ENCODE measurements around the gene FGF14. TPM values are rescaled to one million over a fixed set of nuclear protein-coding genes. Genes with fewer than 3 reads are reported as not detected.

The FGF14 gene
- total RNA-seq, 1 donor from 2014 or later: 0.52 TPM

- peaks cover 0 to 4% (median 3%) of the 10 kb centered on the region in 3 donors for H3K9me3 ChIP-seq (ENCODE audit: control insufficient read depth in 3 of 3, low read length in 3 of 3)
- H3K27me3 ChIP-seq (ENCODE audit: control insufficient read depth in 3 of 3, insufficient read depth in 3 of 3, low read length in 3 of 3): no peaks in the 10 kb centered on the region
- H3K4me3 ChIP-seq (ENCODE audit: low read length in 3 of 3): no peak overlapping the region
- H3K9ac ChIP-seq (ENCODE audit: low read depth in 1 of 3, low read length in 3 of 3): no peak overlapping the region
- H3K27ac ChIP-seq (ENCODE audit: low read depth, low read length): no peak overlapping the region
- H3K4me1 ChIP-seq (ENCODE audit: control insufficient read depth in 3 of 3, insufficient read depth in 3 of 3, low read length in 3 of 3): no peaks in the 10 kb centered on the region
- H3K36me3 ChIP-seq (ENCODE audit: control insufficient read depth in 3 of 3, insufficient read depth in 3 of 3, low read length in 3 of 3): no peaks in the 10 kb centered on the region
These were observed 568.2 kb downstream of the FGF14 start for GRCh38 chr13:101833671-101834070.

GRCh38 chr13:101830035-101830434, 571.8 kb downstream of the FGF14 start:
- Histone ChIP-seq H3K9ac (ENCODE audit: low read depth in 1 of 3, low read length in 3 of 3) (no peak overlapping the region), H3K27ac (ENCODE audit: low read depth, low read length) (no peak overlapping the region), H3K4me1 (ENCODE audit: control insufficient read depth in 3 of 3, insufficient read depth in 3 of 3, low read length in 3 of 3) (no peaks in the 10 kb centered on the region), H3K27me3 (ENCODE audit: control insufficient read depth in 3 of 3, insufficient read depth in 3 of 3, low read length in 3 of 3) (no peaks in the 10 kb centered on the region), H3K36me3 (ENCODE audit: control insufficient read depth in 3 of 3, insufficient read depth in 3 of 3, low read length in 3 of 3) (no peaks in the 10 kb centered on the region), H3K9me3 (ENCODE audit: control insufficient read depth in 3 of 3, low read length in 3 of 3) (peaks cover 0 to 4% (median 3%) of the 10 kb centered on the region in 3 donors), H3K4me3 (ENCODE audit: low read length in 3 of 3) (no peak overlapping the region)

GRCh38 chr13:101829484-101829883, 572.4 kb downstream of the FGF14 start:
- H3K4me3 ChIP-seq (ENCODE audit: low read length in 3 of 3): no peak overlapping the region

GRCh38 chr13:101828119-101828518, 573.7 kb downstream of the FGF14 start:
- Histone ChIP-seq H3K9ac (ENCODE audit: low read depth in 1 of 3, low read length in 3 of 3) (no peak overlapping the region), H3K36me3 (ENCODE audit: control insufficient read depth in 3 of 3, insufficient read depth in 3 of 3, low read length in 3 of 3) (no peaks in the 10 kb centered on the region), H3K9me3 (ENCODE audit: control insufficient read depth in 3 of 3, low read length in 3 of 3) (peaks cover 0 to 4% (median 3%) of the 10 kb centered on the region in 3 donors), H3K4me1 (ENCODE audit: control insufficient read depth in 3 of 3, insufficient read depth in 3 of 3, low read length in 3 of 3) (no peaks in the 10 kb centered on the region), H3K27ac (ENCODE audit: low read depth, low read length) (no peak overlapping the region), H3K4me3 (ENCODE audit: low read length in 3 of 3) (no peak overlapping the region), H3K27me3 (ENCODE audit: control insufficient read depth in 3 of 3, insufficient read depth in 3 of 3, low read length in 3 of 3) (no peaks in the 10 kb centered on the region)

More at GRCh38 chr13:101829484-101829883, 572.4 kb downstream of the FGF14 start:
- Histone ChIP-seq H3K27me3 (ENCODE audit: control insufficient read depth in 3 of 3, insufficient read depth in 3 of 3, low read length in 3 of 3) (no peaks in the 10 kb centered on the region), H3K9me3 (ENCODE audit: control insufficient read depth in 3 of 3, low read length in 3 of 3) (peaks cover 0 to 4% (median 3%) of the 10 kb centered on the region in 3 donors), H3K9ac (ENCODE audit: low read depth in 1 of 3, low read length in 3 of 3) (no peak overlapping the region), H3K4me1 (ENCODE audit: control insufficient read depth in 3 of 3, insufficient read depth in 3 of 3, low read length in 3 of 3) (no peaks in the 10 kb centered on the region), H3K36me3 (ENCODE audit: control insufficient read depth in 3 of 3, insufficient read depth in 3 of 3, low read length in 3 of 3) (no peaks in the 10 kb centered on the region), H3K27ac (ENCODE audit: low read depth, low read length) (no peak overlapping the region)

- no peak overlapping the region for H3K4me3 ChIP-seq (ENCODE audit: low read length in 3 of 3)
- H3K9me3 ChIP-seq (ENCODE audit: control insufficient read depth in 3 of 3, low read length in 3 of 3): no peaks in the 10 kb centered on the region
- no peaks in the 10 kb centered on the region for H3K4me1 ChIP-seq (ENCODE audit: control insufficient read depth in 3 of 3, insufficient read depth in 3 of 3, low read length in 3 of 3)
- no peak overlapping the region for H3K9ac ChIP-seq (ENCODE audit: low read depth in 1 of 3, low read length in 3 of 3)
- no peak overlapping the region for H3K27ac ChIP-seq (ENCODE audit: low read depth, low read length)
- no peaks in the 10 kb centered on the region for H3K36me3 ChIP-seq (ENCODE audit: control insufficient read depth in 3 of 3, insufficient read depth in 3 of 3, low read length in 3 of 3)
- no peaks in the 10 kb centered on the region for H3K27me3 ChIP-seq (ENCODE audit: control insufficient read depth in 3 of 3, insufficient read depth in 3 of 3, low read length in 3 of 3)
These were observed 584.0 kb downstream of the FGF14 start for GRCh38 chr13:101817898-101818297.

GRCh38 chr13:101811881-101812280, 590.0 kb downstream of the FGF14 start:
- Histone ChIP-seq H3K27me3 (ENCODE audit: control insufficient read depth in 3 of 3, insufficient read depth in 3 of 3, low read length in 3 of 3) (no peaks in the 10 kb centered on the region), H3K9me3 (ENCODE audit: control insufficient read depth in 3 of 3, low read length in 3 of 3) (no peaks in the 10 kb centered on the region), H3K27ac (ENCODE audit: low read depth, low read length) (no peak overlapping the region), H3K4me1 (ENCODE audit: control insufficient read depth in 3 of 3, insufficient read depth in 3 of 3, low read length in 3 of 3) (no peaks in the 10 kb centered on the region), H3K36me3 (ENCODE audit: control insufficient read depth in 3 of 3, insufficient read depth in 3 of 3, low read length in 3 of 3) (no peaks in the 10 kb centered on the region), H3K9ac (ENCODE audit: low read depth in 1 of 3, low read length in 3 of 3) (no peak overlapping the region), H3K4me3 (ENCODE audit: low read length in 3 of 3) (no peak overlapping the region)

- H3K9ac ChIP-seq (ENCODE audit: low read depth in 1 of 3, low read length in 3 of 3): no peak overlapping the region
- no peaks in the 10 kb centered on the region for H3K27me3 ChIP-seq (ENCODE audit: control insufficient read depth in 3 of 3, insufficient read depth in 3 of 3, low read length in 3 of 3)
- H3K36me3 ChIP-seq (ENCODE audit: control insufficient read depth in 3 of 3, insufficient read depth in 3 of 3, low read length in 3 of 3): no peaks in the 10 kb centered on the region
- H3K4me1 ChIP-seq (ENCODE audit: control insufficient read depth in 3 of 3, insufficient read depth in 3 of 3, low read length in 3 of 3): no peaks in the 10 kb centered on the region
- H3K4me3 ChIP-seq (ENCODE audit: low read length in 3 of 3): no peak overlapping the region
- no peak overlapping the region for H3K27ac ChIP-seq (ENCODE audit: low read depth, low read length)
- no peaks in the 10 kb centered on the region for H3K9me3 ChIP-seq (ENCODE audit: control insufficient read depth in 3 of 3, low read length in 3 of 3)
These were observed 590.5 kb downstream of the FGF14 start for GRCh38 chr13:101811284-101811839.

GRCh38 chr13:101799196-101799595, 602.7 kb downstream of the FGF14 start:
- Histone ChIP-seq H3K4me1 (ENCODE audit: control insufficient read depth in 3 of 3, insufficient read depth in 3 of 3, low read length in 3 of 3) (no peaks in the 10 kb centered on the region), H3K9ac (ENCODE audit: low read depth in 1 of 3, low read length in 3 of 3) (no peak overlapping the region), H3K36me3 (ENCODE audit: control insufficient read depth in 3 of 3, insufficient read depth in 3 of 3, low read length in 3 of 3) (no peaks in the 10 kb centered on the region), H3K9me3 (ENCODE audit: control insufficient read depth in 3 of 3, low read length in 3 of 3) (no peaks in the 10 kb centered on the region), H3K27ac (ENCODE audit: low read depth, low read length) (no peak overlapping the region), H3K27me3 (ENCODE audit: control insufficient read depth in 3 of 3, insufficient read depth in 3 of 3, low read length in 3 of 3) (no peaks in the 10 kb centered on the region), H3K4me3 (ENCODE audit: low read length in 3 of 3) (no peak overlapping the region)

GRCh38 chr13:101798437-101798836, 603.4 kb downstream of the FGF14 start:
- Histone ChIP-seq H3K9me3 (ENCODE audit: control insufficient read depth in 3 of 3, low read length in 3 of 3) (no peaks in the 10 kb centered on the region), H3K4me3 (ENCODE audit: low read length in 3 of 3) (no peak overlapping the region), H3K36me3 (ENCODE audit: control insufficient read depth in 3 of 3, insufficient read depth in 3 of 3, low read length in 3 of 3) (no peaks in the 10 kb centered on the region), H3K9ac (ENCODE audit: low read depth in 1 of 3, low read length in 3 of 3) (no peak overlapping the region), H3K27me3 (ENCODE audit: control insufficient read depth in 3 of 3, insufficient read depth in 3 of 3, low read length in 3 of 3) (no peaks in the 10 kb centered on the region), H3K4me1 (ENCODE audit: control insufficient read depth in 3 of 3, insufficient read depth in 3 of 3, low read length in 3 of 3) (no peaks in the 10 kb centered on the region), H3K27ac (ENCODE audit: low read depth, low read length) (no peak overlapping the region)

GRCh38 chr13:101795460-101795859, 606.4 kb downstream of the FGF14 start:
- no peak overlapping the region for H3K9ac ChIP-seq (ENCODE audit: low read depth in 1 of 3, low read length in 3 of 3)
- H3K27ac ChIP-seq (ENCODE audit: low read depth, low read length): no peak overlapping the region
- no peaks in the 10 kb centered on the region for H3K4me1 ChIP-seq (ENCODE audit: control insufficient read depth in 3 of 3, insufficient read depth in 3 of 3, low read length in 3 of 3)
- no peaks in the 10 kb centered on the region for H3K9me3 ChIP-seq (ENCODE audit: control insufficient read depth in 3 of 3, low read length in 3 of 3)
- no peaks in the 10 kb centered on the region for H3K27me3 ChIP-seq (ENCODE audit: control insufficient read depth in 3 of 3, insufficient read depth in 3 of 3, low read length in 3 of 3)
- H3K4me3 ChIP-seq (ENCODE audit: low read length in 3 of 3): no peak overlapping the region
- no peaks in the 10 kb centered on the region for H3K36me3 ChIP-seq (ENCODE audit: control insufficient read depth in 3 of 3, insufficient read depth in 3 of 3, low read length in 3 of 3)

Data from skeletal muscle tissue (tissue), 4 donors.